HEK293T (cell line): ENCODE data around the gene MAPK1.

ENCODE experiments used
- BHLHE40 ChIP-seq: fragments of 450-650 bp; IDR thresholded peaks from 2 replicates; pipeline ENCODE4 v1.6.1; 2016; ENCODE audit warnings: mild to moderate bottlenecking, moderate library complexity, borderline replicate concordance
- FOXM1 ChIP-seq: fragments of 450-650 bp; IDR thresholded peaks from 2 replicates; pipeline ENCODE4 v1.6.1; 2017; ENCODE audit warnings: mild to moderate bottlenecking, borderline replicate concordance
- SP1 ChIP-seq: fragments of 450-650 bp; IDR thresholded peaks from 2 replicates; pipeline ENCODE4 v1.6.1; 2017
- SUZ12 ChIP-seq: fragments of 450-650 bp; IDR thresholded peaks from 2 replicates; pipeline ENCODE4 v1.6.1; 2016; ENCODE audit warnings: mild to moderate bottlenecking

GRCh38 chr22:21796863-21797262 lies 70.6 kb downstream of the MAPK1 start:
- TF ChIP-seq FOXM1: no peak
- TF ChIP-seq SP1: no peak
- no peak for TF ChIP-seq BHLHE40
- no peak for TF ChIP-seq SUZ12
